ENCODE data around the gene STIL.
"Not testable (repeated sequence)": the region's sequence is repeated elsewhere in the genome, so short reads cannot be mapped to it uniquely, and the experiment has no call there.

Gene STIL

DNA sequence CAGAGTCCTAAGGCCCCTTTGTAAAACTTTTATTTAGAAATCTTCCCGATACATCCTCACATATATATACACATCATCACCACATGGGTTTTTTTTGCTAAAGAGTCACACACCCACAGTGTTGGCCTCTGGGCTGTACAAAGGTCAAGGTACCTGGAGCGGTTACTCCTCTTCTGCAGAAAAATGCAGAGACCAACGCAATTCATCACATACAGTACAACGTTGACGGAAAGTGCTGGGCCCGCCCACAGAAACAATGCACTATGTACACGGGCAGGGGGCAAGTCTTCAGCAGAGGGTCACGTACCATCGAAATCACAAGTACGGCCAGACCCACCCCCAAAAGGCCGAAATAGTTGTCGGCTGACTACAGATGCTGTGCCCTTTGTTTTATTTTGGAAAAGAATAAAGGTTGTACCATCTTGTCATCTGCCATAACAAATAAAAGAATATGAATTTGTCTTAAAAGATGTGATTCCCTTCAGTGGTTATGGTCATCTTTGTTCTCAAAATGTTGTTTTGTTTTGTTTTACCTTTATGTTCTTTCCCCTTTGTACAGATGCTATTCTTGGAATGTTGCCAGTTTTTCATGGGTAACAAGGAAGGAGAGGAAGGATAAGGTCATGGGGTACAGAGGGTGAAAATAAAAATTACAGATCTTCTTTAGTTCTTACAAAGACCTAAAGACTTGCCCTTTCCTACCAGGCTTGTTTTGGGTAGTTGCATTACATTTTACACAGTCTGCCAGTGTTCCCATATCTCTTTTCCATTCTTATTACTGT, 97.5 kb downstream of the STIL start:
- DNase-seq: no peak

DNA sequence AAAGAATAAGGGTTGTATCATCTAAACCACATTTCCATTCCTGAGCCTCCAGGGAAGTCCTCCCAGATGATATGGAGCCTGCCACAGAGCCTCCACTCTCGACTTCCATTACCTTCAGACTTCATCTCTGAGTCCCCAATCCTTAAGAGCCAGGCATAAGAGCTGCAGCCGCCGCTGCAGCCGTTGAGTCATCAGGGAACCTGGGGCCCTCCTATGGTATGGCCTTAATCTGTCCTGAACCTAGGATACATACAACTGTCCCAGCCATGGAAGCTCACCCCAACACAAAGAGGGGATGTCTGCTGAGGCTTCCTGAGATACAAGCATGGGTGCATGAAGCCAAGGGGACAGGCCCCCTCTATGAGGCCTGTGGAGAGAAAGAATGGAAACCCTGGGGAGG, 98.2 kb downstream of the STIL start:
- DNase-seq: no peak

GRCh38 chr1:47214549-47214948, 99.4 kb downstream of the STIL start:
- peak; percentile 26 to 36 for DNase-seq

- DNase-seq: no peak
Observed at GRCh38 chr1:47213230-47213963, 100.5 kb downstream of the STIL start.

DNA sequence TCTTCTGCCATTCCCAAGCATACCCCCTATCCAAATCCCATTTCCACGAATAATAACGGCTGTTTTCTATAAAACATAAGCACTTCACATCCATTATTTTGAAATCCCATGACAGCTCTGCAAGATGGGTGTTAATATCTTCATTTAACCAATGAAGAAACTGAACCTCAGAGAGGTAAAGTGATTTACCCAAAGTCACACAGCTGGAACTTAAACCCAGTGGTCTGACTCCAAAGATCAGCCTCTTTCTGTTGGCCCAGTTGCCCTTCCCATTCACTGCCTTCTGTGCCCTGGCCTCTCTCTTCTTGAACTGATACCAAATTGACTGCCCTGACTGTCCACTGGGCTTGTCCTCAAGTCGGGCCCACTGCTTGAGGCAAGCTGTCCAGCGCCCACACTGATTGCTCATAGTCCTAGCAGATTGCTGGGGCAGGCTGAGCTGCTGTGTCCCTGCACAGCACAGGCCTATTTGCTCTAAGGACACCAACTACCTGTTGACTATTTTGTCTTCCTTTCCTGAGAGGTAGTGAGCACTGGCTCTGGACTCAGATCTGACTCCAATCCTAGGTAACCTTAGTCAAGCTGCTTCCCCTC, 101.2 kb downstream of the STIL start:
- no peak for DNase-seq

DNA sequence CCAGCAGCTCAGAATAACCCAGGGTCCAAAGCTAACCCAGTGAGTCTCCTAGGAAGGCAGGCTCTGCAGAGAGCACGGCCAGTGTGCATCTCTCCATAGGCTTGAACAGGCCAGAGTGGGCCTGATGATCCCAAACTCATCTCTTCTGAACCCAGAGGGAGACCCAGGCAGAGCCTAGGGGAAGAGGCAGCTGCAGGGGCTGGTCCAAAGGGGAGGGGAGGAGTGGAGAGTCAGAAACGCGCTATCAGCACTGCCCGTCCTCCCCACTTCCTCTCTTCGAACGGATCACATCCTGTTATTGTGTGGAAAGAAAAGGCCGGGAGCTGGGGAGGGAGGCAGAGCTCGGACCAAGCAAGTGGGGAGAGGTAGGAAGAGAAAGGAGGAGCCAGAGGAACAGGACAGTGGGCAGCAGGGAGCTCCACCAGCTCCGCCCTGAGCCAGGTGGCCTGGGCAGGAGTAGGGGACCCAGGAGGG, 102.1 kb downstream of the STIL start:
- DNase-seq: peak; percentile 6 to 22

- DNase-seq: no peak
Observed at GRCh38 chr1:47210666-47211065, 103.3 kb downstream of the STIL start.

- DNase-seq: no peak
Observed at GRCh38 chr1:47209725-47210325, 104.1 kb downstream of the STIL start.

- no peak for DNase-seq
Observed at GRCh38 chr1:47209091-47209490, 104.9 kb downstream of the STIL start.

GRCh38 chr1:47208374-47208850, 105.5 kb downstream of the STIL start:
- DNase-seq: no peak

DNA sequence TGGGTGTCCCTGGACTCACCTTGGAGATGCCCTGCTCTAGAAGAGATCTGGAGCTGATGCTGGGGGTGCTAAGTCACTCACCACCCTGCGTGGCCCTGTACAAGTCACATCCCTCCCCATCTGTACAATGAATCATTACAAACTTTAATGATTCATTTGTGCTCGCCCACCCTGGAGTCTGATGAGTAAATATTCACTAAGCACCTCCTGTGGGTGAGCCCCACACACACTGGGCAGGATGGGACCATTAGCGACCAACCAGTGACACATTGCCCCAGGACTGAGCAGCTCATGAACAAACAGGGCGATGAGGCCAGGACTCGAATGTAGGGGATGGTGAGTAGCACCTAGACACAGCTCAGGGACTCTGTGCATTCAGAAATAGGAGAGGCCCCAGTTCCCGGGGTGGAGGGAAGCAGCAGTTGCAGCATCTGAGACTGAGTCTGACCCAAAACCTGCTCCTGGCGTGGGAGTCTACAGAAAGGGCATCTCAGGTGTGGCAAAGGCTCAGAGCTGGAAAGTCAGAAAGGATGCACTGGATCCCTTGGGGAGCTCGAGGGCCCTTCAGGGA, 106.1 kb downstream of the STIL start:
- DNase-seq: no peak

GRCh38 chr1:47205918-47206317, 108.0 kb downstream of the STIL start:
- no peak for DNase-seq

DNA sequence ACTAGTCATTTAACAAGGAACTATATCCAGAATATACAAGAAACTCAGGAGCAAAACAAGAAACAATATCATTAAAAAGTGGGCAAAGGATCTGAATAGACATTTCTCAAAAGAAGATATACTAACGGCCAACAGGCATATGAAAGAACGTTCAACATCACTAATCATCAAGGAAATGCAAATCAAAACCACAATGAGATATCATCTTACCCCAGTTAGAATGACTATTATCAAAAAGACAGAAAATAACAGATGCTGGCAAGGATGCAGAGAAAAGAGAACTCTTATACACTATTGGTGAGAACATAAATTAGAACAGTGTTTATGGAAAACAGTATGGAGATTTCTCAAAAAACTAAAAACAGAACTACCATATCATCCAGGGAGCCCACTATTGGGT, 110.4 kb downstream of the STIL start:
- not testable (repeated sequence) for DNase-seq

DNA sequence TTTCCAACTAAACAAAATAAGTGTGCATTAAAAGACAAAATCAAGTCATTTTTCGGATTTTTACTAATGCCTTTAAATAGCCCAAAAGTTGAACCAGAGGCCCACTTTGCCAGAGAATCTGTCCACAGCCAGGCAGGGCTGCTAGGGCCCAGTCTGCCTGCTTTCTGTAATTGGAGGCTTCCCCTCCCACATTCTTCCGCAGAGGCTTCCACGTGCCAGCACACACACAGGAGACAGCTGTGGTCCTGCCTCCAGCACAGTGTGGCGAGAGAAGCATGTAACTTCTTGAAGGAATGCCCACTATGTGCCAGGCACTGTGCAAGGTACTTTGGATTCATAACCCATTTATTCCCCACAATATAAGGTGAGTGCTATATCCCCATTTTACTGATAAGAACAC, 112.8 kb downstream of the STIL start:
- no peak for DNase-seq

Measured in AML-193 (cell line).